ENCODE measurements around the gene RANBP2.

DNA sequence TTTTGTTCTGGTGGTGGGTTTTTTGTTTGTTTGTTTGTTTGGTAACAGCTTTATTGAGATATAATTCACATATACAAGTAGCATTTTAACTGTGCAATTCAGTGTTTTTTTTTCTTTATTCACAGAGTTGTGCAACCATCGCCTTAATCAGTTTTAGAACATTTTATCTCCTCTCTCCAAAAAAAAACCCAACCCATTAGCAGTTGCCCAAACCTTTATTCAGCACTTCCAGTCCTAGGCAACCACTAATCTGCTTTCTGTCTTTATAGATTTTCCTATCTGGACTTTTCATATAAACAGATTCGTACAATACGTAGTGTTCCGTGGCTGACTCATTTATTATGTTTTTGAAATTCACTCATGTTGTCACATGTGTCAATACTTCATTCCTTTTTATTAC lies 106.0 kb downstream of the RANBP2 start:
- no peak for TF ChIP-seq CTCF (conservative IDR thresholded peaks at IDR 0.05)
- TF ChIP-seq EZH2 (IDR thresholded peaks at IDR 0.05; ENCODE audit: low read depth) = no peak
